HG03342 (cell line): ENCODE results near the gene ZBTB20.
A peak's percentile ranks its signal among the peaks of the same experiment; 100 is the strongest.

Source experiments
- ATAC-seq: cut with Tn5 transposase; IDR thresholded peaks from one replicate; pipeline ENCODE4 v1.9.1; 2021; ENCODE audit warnings: mild to moderate bottlenecking, moderate library complexity; ENCODE audit not compliant: unreplicated experiment

The ZBTB20 gene

DNA sequence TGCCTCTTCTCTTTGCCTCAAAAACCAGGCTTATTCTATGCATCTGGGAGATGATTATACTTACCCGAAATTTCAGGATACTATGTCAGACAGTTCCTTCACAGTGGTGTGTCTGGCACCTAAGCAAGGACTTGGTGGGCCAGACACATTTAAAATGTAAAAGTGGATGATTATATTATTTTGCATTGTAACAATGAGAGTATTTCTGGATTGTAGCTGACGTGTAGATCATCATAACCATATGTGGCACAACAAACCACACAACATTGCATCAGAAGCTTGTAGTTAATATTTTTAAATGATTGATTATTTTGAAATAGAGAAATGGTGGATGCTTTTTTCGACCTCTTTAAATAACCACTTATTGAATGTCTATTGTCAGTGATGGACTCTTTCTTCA lies 744.2 kb downstream of the ZBTB20 start:
- no peak for ATAC-seq

DNA sequence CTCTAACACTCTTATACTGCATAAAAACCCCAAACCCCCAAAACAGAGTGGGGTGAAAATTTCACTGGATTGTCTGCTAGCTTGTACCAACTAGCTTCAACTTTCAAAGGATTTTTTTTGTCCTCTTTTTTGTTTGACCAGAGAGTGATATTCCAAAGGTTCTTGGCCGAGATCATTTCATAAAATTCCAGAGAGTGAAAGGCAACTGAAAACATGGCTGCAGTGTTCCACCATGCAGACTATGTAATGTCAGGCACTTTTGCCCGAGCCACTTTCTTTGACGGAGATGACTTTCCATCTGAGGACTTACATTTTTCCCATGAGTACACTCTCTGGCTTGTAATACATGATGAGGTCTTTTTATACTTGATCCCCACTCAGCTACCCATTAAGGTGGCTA lies 745.7 kb downstream of the ZBTB20 start:
- ATAC-seq = no peak

DNA sequence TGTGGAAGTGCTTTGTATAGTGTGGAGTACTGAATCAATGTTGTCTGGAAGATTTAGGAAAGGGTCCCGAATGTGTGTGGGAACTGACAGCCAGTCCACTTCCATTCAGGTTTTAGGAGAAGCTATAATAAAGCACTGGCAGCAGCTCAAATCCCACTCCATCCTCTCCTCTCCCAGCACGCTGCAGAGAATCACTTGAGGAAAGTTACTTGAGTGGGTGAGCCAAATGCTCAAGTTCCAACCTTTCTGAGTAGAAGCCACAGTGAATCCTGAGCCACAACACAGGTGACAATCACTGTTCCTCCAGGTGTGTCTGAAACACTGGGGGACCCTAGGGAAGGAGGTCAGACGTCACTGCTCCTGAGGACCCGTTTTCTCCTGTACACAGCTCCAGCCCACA lies 746.7 kb downstream of the ZBTB20 start:
- ATAC-seq = no peak

DNA sequence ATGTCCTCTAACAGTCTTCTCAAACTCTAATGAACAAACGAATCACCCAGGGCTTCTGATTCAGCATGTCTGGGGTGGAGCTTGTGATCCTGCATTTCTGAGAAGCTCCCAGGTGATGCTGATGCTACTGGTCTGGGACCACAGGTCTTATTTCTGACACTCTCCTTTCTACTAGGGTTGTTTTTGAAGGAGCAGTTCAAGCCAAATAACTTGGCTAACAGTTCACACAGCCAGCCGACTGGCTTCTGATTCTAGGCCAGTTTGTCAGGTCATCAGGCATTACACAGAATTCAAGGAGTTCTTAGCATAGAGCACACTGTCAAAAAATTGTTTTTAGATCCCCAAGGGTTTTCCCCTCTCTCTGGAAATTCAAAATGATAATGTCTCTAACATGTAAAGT lies 752.5 kb downstream of the ZBTB20 start:
- ATAC-seq = no peak

DNA sequence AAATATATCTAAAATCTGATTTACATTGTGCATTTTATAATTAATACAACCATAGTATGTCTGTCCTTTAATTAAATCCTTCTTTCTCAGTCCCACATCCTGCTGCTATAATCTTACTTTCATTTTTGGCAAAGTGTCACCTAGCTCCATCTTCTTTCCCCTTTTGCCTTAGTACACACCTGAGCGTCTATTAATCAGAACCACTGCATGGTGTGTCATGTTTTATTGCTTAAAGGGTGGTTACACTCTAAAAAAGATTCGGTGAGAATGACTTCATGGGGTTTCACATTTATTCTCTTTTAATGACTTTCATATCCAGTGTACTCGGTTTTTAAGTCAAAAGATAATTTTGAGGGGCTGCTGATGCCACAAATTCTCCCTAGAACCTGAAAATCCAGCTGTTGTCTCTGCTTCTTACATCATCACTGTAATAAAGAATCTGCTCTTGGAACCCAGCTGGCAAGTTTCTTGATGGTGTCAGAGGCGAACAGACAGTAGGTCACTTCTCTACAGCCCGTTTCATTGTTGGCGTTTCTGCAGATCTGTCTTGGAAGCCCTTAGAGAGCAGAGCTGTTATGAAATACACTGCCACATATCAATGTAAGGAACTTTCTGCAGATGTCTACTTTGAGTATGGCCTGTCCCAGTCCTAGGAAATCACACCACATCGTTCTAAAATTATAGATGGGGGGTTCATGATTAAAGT lies 753.6 kb downstream of the ZBTB20 start:
- no peak for ATAC-seq

DNA sequence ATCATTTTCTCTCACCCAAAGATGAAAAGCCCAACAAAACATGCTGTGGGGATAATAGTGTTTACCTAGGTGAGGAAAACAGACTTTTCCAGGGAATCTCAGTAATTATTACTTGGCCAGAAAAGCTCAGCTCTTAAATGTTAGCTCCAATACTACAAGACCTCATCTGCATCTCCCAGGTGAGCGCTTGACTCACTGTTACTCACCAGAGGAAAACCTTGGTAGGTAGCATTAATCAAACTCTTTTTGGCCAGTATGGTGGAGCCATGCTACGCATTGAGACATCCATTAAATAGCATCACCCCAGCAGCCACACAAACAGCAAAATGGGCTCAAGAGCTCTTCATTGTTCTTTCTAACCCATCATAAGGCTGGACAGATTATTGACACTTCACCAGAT lies 754.3 kb downstream of the ZBTB20 start:
- ATAC-seq = no peak

DNA sequence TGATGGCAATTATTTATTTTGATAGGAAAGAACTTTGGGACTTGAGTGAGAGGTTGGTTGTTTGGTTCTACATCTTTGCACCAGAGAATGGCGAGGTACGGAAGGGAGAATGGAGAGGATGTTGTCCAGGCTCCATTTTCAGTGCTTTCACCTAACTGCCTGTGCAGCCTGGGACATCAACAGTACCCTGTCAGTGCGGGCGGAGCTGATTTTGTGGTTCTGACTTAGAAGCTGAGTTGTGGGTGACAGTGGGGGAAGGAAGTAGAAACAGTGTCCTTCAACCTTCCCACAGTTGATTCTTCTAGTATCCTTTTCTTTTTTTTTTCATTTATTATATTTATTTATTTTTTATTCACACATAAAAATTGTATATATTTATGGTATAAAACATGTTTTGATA lies 757.9 kb downstream of the ZBTB20 start:
- no peak for ATAC-seq

DNA sequence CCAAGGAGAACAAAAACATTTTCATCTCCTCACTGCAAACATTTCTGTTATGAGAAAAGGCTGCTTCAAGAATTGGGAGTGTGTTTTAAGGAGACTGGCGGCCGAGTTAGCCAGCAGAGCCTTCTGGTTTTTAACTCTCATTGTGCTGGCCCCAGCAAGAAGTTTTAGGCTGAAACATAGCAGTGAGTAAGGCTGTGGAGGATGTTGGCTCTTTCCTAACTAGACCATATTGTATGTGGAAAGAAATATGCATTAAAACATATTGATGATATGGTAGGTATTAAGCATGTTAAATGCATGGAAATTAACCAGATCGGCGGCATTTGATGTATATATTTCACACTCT lies 762.6 kb downstream of the ZBTB20 start:
- ATAC-seq = no peak

DNA sequence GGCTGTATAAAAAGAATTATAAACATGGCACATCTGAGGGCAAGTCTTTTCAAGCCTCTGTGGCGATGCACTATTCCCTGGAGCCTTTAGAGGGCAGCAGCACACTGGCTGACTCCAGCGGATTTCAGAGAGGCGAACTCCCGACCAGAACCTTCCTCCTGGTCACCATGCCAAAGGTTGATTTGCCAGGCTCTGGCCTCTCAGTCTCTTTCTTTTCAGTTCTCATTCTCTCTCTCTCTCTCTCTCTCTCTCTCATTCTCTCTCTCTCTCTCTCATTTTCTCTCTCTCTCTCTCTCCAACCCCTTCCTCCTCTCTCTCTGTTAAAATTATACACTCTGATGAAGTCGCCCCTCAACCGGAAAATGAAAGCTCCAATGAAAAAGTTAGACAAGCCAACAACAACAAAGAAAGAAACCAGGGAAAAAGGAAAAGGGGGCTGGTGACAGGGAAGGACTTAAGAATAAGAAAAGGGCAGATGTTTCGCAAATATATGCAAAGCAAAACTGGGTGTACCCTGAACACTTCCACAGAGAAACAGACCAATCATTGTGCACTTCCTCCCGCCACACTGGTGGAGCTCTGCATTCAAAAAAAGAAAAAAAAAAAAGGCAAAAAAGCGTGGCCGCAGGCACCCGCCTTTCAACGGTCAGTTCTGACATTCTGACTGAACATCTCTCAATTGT lies 763.1 kb downstream of the ZBTB20 start:
- peak; percentile 86 for ATAC-seq

DNA sequence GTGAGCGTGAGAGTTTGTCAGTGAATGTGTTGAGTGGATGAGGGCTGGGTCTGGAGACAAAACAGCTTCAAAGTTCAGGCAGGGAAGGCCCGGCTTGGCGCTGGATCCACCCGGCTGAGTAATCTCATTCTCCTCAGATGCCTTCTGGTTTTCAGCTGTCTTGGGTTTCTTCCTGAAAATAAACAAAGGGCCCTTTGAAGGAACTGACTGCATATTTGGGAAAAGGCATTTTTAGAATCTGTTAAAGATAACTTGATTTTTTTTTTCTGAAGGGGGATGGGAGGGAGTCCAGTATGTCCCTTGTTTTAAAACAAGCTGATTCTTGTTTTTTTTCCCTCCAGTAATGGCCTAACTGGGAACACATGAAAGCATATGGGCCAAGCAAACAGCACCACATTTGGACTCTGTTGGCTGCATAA lies 766.8 kb downstream of the ZBTB20 start:
- ATAC-seq = no peak

DNA sequence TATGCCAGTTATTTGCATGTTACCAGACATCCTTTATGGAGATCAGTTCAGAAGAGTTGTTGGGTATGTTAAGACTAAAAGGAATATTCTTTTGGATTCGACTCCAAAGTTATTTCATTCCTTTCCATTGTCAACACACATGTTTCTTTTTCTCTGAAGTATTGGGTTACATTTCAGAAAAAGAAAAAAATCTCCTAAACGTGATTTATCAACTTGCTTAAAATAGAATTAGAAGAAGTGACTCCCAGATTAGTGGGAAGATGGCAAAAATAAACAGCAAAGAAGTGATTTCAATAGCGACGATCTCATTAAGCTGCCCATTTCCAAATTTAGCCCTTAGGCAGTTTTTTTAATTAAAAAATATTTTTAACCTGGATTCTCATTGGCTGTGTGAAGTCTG lies 767.8 kb downstream of the ZBTB20 start:
- ATAC-seq = no peak

DNA sequence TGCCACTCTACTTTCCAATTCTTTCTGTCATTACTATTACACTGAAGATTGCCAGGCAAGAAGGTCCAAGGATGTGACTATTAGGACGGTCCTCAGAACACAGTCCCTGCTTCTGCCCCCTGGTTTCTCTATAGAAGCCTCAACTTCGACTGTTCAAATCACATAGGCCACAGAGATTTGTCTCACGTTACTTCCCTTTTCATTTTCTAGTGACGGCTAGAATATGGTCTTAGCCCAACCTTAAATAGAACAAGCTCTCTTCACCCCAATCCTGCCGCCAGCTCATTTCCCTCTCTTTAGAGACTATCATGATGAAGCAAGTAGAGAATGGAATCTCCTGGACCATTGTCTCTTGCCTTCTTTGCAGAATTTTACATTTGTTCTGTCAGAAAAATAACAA lies 768.3 kb downstream of the ZBTB20 start:
- no peak for ATAC-seq

DNA sequence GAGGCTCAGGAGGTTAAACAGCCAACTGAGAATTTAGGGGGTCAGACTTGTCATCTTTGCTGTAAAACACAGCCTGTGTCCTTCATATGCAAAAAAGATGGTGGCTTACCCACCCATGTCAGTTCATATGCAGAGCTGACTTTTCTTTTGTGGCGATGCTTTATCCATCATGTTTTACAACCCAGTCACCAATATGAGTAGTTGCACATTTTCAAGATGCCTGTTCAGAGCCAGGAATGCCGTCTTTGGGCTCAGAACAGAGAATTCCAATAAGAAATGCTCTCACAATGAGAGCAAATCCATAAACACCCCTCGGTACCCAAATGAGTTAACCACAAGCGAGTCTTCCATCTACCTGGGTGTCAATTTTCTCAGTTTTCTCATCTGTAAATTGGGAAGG lies 769.7 kb downstream of the ZBTB20 start:
- no peak for ATAC-seq

DNA sequence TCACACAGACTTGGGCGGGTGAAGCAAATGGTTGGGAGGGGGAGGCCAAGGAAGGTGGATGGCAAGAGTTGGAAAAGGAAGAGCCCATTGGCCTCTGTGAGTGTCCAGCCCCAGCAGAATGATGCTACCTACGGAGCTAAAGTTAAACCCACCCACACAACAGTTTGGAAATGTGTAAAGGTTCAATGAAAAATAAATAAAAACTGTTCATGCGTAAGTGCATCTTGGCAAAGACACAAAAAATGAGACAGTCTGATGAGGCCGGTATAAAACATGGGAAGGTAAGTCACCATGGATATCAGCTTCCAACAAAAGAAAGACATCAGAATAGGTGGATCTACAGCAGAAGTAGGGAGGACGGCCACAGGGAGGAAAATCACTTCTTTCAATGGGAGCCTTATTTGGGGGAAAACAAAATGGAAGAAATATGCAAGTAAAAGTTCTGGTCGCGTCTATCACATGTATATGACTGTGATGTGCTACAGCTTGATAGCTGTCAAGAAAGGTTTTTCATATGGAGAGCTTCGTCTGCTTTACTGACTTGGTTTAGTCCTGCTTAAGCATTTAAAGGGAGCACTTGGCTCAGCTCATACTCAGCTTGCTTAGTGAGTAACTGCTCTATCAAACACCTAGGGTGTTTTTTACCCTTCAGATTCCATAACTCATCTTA lies 770.4 kb downstream of the ZBTB20 start:
- no peak for ATAC-seq

DNA sequence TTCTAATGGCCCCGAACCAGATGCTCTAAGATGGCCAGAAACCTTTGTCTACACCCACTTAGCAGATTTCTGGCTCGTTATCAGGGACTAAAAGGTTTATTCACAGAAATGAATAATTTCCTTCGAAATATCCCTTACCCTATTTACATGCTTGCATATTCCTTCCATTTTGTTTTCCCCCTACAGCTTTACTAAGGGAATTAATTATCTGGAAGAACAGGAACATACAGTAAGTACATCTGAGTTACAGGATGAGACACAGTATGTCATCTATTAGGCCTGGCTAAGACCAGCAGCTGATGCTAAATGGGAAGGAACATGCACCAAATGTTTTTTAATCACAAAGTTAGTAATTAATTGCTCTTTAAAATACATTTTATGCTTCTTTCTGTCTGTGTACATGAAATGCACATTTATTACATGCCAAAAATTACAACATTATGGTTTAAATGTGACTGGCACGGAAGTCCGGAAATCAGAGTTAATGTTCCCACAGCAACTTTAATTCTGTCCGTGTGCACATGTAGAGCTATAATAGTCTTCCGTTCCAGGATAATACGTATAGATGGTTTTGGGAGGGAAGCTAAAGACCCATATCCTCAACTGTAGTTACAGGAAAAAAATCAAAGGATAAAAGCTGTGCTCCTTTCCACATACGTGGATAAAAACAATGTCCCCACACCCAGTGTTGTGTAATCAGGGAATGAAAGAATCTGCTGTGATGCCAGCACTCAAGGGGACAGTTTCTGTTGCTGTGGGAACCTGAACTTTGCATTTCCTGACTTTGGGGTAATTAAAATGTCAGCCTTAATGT lies 771.3 kb downstream of the ZBTB20 start:
- ATAC-seq = no peak

DNA sequence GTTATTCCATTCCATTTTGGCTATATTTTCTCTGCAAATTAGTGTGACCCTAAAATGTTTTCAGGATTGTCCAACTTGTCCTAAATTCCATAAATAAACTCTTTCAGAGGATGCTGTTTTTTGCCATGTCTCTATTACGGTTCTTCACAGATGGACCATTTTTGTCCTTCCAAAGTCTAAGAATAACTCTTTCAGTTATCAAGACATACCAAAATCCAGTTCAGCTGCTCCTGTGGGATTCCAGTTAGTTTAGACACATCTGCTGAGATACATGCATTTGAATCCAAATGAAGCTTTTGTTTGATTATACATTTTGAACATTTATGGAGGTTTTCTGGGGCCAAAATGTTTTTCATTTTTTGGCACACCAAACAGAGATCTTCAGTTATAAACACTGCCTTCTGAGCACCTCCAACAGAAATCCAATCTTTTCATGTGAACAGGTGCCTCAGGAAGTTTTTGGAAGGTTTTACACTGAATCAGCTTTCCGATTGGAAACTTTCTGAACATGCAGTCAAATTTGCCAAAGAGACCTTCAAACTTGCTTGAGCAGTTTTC lies 772.6 kb downstream of the ZBTB20 start:
- no peak for ATAC-seq

DNA sequence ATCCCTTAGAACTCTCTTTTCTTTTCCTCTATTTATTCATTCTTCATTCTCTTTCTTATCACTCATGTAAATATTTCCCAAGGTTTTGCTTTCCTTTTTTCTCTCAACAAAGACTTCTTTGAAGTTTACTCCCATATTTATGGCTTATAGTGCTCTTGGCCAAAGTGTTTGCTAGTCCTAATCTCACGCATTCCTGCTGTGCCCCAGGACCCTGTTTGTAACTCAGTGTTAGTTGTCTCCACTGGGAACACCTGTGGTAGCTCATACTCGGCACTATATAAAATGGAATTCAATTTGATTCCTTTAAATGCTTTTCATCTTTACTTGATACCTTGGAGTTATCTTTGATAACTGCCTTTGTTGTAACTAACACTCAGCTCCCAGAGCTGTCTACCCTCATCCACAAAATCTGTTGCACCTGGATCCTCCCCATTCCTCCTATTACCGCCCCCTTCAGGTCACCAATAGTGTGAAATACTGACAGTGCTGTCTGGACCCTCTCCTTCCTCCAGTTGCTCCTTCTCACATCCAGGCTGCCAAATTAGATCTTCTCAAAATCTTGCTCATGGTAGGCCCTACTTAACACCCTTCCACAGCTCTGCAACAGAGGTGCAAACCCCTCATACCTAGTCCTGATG lies 776.4 kb downstream of the ZBTB20 start:
- no peak for ATAC-seq

DNA sequence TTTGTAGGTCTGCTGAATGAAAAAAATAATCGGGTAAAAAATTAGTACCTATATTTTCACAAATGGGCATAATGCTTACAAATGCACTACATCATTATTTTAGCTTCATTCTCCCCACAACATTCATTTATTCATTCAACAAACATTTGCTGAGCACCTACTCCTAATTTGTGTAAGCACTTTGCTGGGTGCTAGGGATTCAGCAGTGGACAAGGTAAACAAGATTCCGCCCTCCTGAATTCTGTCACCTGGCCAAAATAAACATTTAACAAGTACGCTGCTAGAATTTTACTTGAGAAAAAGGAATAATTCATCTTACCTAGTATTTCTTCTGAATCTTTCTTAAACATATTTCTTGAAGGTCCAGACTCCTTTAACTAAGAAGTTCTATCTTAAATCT lies 781.2 kb downstream of the ZBTB20 start:
- ATAC-seq = no peak

DNA sequence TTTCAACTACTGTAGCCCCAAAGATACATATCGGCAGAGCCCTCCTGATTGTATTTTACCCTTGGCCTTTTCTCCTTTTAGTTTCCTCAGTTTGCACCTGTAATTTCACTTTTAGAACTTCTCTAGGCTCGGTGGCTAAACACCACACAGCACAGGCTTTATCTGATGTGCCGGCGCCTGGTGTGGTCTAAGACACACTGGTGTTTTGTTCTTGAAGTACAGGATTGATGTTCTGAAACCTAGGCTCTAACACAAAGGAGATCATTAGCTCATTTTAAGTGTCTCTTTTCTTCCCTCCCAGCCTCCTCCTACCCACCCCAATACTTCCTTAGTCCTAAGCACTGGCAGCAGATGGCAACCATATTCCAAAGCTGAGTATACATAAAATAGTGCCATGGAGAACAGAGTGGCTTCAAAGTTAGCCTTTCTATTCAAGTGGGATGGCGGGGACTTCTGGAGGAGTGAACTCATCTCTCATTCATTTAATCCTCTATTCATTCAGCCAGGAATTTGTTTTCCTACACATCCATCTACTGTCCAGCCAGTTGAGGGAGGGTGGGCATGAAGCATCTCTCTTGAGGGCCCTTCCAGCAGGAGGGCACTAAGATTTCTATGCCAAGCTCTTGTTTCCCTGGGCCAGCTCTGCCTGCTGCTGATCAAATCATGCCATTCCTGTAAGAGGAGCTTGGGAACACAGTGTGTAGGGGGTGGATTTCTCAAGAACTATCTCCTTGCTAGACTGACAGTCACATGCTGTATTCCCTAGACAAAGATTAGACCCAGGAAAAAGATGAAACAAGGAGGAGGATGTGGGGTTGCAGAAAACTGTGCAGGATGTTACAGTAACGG lies 782.1 kb downstream of the ZBTB20 start:
- ATAC-seq = no peak
